ENCODE data around the gene SPEM3.

The SPEM3 gene

GRCh38 chr17:7428557-7428956, at the start of gene SPEM3:
Gene SPEM3, plus strand, starts transcription at chr17:7428857. Its CDS starts 46 bp downstream, at chr17:7428903.
- no peak for DNase-seq

GRCh38 chr17:7379134-7379533, 49.5 kb upstream of the SPEM3 start:
- no peak for DNase-seq

- no peak for DNase-seq
These were observed 48.3 kb upstream of the SPEM3 start for GRCh38 chr17:7380321-7380720.

- no peak for DNase-seq
These were observed 47.6 kb upstream of the SPEM3 start, which contains the start of gene TNK1 for GRCh38 chr17:7380855-7381683. Gene TNK1, plus strand, starts transcription at chr17:7381089. Its CDS starts 1,838 bp downstream, at chr17:7382927.

- no peak for DNase-seq
These were observed 45.8 kb upstream of the SPEM3 start for GRCh38 chr17:7382901-7383300.

GRCh38 chr17:7383371-7383741, 45.3 kb upstream of the SPEM3 start:
- DNase-seq, result no peak

- no peak for DNase-seq
These were observed 44.7 kb upstream of the SPEM3 start for GRCh38 chr17:7383742-7384488.

- no peak for DNase-seq
These were observed 44.1 kb upstream of the SPEM3 start for GRCh38 chr17:7384489-7385081.

GRCh38 chr17:7388856-7389255, 39.8 kb upstream of the SPEM3 start:
- DNase-seq, result no peak

GRCh38 chr17:7389924-7390910, 38.4 kb upstream of the SPEM3 start:
- DNase-seq, result no peak

GRCh38 chr17:7391307-7391706, 37.4 kb upstream of the SPEM3 start:
- no peak for DNase-seq

- no peak for DNase-seq
These were observed 35.7 kb upstream of the SPEM3 start for GRCh38 chr17:7392696-7393612.

- no peak for DNase-seq
These were observed 34.8 kb upstream of the SPEM3 start for GRCh38 chr17:7393613-7394451.

- no peak for DNase-seq
These were observed 34.0 kb upstream of the SPEM3 start, which contains the start of gene PLSCR3 for GRCh38 chr17:7394452-7395191. Gene PLSCR3, minus strand, starts transcription at chr17:7394525. Its CDS starts 415 bp downstream, at chr17:7394110.

- DNase-seq, result no peak
These were observed 32.5 kb upstream of the SPEM3 start for GRCh38 chr17:7396147-7396546.

GRCh38 chr17:7398612-7399011, 30.0 kb upstream of the SPEM3 start:
- DNase-seq, result no peak

GRCh38 chr17:7403043-7403726, 25.5 kb upstream of the SPEM3 start:
- DNase-seq, result no peak

GRCh38 chr17:7403727-7403976, 25.0 kb upstream of the SPEM3 start:
- no peak for DNase-seq
